CD4-positive, alpha-beta memory T cell (primary cell): ENCODE results near the gene TMEM106C. TPM values are rescaled to one million over a fixed set of nuclear protein-coding genes. Genes with fewer than 3 reads are reported as not detected.

Experiments
- CTCF ChIA-PET: fragments of 350-600 bp; sonication (Branson Sonifier 250); formaldehyde crosslinking; loops from one replicate; lab custom pipeline; 2021; ENCODE audit warnings: inconsistent platforms; ENCODE audit not compliant: partially characterized antibody; lab: Charles Lee
- POLR2A ChIA-PET: fragments of 350-600 bp; sonication (Branson Sonifier 250); formaldehyde crosslinking; loops from one replicate; lab custom pipeline; 2021; ENCODE audit not compliant: partially characterized antibody; lab: Charles Lee
- DNase-seq, 5 donors: peaks; one replicate each; pipeline versions ENCODE4 v3.0.0 to v3.0.0-alpha.2; 2020 to 2022; ENCODE audit warnings: mixed read lengths in 1 of 5
- H3K27ac ChIP-seq: one replicate; pipeline ENCODE4 v1.7.0; 2013; ENCODE audit warnings: low read depth, low read length
- H3K27me3 ChIP-seq: 2 replicates; pipeline ENCODE4 v1.7.0; 2013; ENCODE audit warnings: mild to moderate bottlenecking, low read length, moderate library complexity; ENCODE audit not compliant: insufficient read depth
- H3K36me3 ChIP-seq: 2 replicates; pipeline ENCODE4 v1.7.0; 2013; ENCODE audit warnings: mild to moderate bottlenecking, low read length, moderate library complexity; ENCODE audit not compliant: insufficient read depth
- H3K4me1 ChIP-seq: 2 replicates; pipeline ENCODE4 v1.7.0; 2013; ENCODE audit warnings: mild to moderate bottlenecking, low read length, moderate library complexity; ENCODE audit not compliant: insufficient read depth
- H3K4me3 ChIP-seq, 2 donors: one replicate each; pipeline ENCODE4 v1.7.0; 2013; ENCODE audit warnings: low read length in 2 of 2, mild to moderate bottlenecking in 1 of 2
- H3K9me3 ChIP-seq, 2 donors: one replicate each; pipeline ENCODE4 v1.7.0; 2013; ENCODE audit warnings: low read length in 2 of 2, control low read depth in 1 of 2; ENCODE audit not compliant: control insufficient read depth in 1 of 2
- H3K27ac Mint-ChIP-seq, 7 donors: one replicate each; pipeline ENCODE4 v1.8.0; 2020 to 2021; ENCODE audit warnings: mixed read lengths in 7 of 7, mild to moderate bottlenecking in 6 of 7, inconsistent platforms in 3 of 7, moderate library complexity in 3 of 7
- H3K27me3 Mint-ChIP-seq, 2 donors: one replicate each; pipeline ENCODE4 v1.8.0; 2020 to 2021; ENCODE audit warnings: mixed read lengths in 2 of 2
- H3K36me3 Mint-ChIP-seq, 2 donors: one replicate each; pipeline ENCODE4 v1.8.0; 2020 to 2021; ENCODE audit warnings: mixed read lengths in 2 of 2, inconsistent platforms in 1 of 2, mild to moderate bottlenecking in 1 of 2
- H3K4me1 Mint-ChIP-seq, 4 donors: one replicate each; pipeline ENCODE4 v1.8.0; 2020 to 2021; ENCODE audit warnings: mixed read lengths in 4 of 4, mild to moderate bottlenecking in 1 of 4
- H3K4me3 Mint-ChIP-seq, 8 donors: one replicate each; pipeline ENCODE4 v1.8.0; 2020 to 2021; ENCODE audit warnings: mixed read lengths in 8 of 8, mild to moderate bottlenecking in 7 of 8, moderate library complexity in 6 of 8, inconsistent platforms in 3 of 8
- H3K9me3 Mint-ChIP-seq, 8 donors: one replicate each; pipeline ENCODE4 v1.8.0; 2020 to 2021; ENCODE audit warnings: mixed read lengths in 8 of 8, mild to moderate bottlenecking in 5 of 8, inconsistent platforms in 3 of 8, moderate library complexity in 1 of 8
- intact Hi-C: fragments of 100-400 bp; cut with micrococcal nuclease; formaldehyde crosslinking; loops from one replicate; pipeline ENCODE4 v1.15.1; 2023
- polyA plus RNA-seq, 2 donors: library from polyadenylated mRNA; unstranded; fragments of 300-500 nt; fragmentation: Illumina TruSeq; gene quantifications; one replicate each; pipeline ENCODE4 v1.2.3, GENCODE V29; 2021
- total RNA-seq, 2 experiments: library from RNA; stranded (reverse); gene quantifications; one replicate each; pipeline ENCODE4 v1.2.3, GENCODE V29; 2021

TMEM106C gene
- total and polyA plus RNA-seq, 4 experiments from 2014 or later = 42.5 to 77.4 (median 44.6) TPM

DNA sequence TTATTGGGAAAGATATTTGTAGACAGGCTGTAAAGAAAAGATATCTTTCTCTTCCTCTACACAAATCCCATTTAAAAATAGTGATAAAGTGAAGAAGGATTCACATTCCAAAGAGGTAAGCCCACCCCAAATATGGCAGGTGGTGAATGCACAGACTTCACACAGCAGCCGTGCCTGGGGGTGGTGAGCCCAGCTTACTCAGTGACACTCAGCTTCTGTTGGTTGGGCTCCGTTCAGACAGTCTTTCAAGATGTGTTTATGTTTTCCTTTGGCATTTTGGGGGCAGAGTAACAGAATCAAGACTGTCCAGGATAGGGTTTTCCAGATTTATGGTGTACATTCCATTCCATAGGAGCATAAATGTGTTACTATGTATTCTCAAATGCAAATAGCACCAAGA, 45.0 kb downstream of the TMEM106C start:
- Mint-ChIP-seq H3K4me3 (no peak overlapping the region), H3K36me3 (no peaks in the 10 kb centered on the region), H3K27ac (no peak overlapping the region), H3K27me3 (peaks cover 44 to 55% of the 10 kb centered on the region in 2 donors), H3K9me3 (peaks cover 0 to 2% (median 0%) of the 10 kb centered on the region in 8 donors), H3K4me1 (peaks cover 8 to 18% (median 14%) of the 10 kb centered on the region in 4 donors)
- Histone ChIP-seq H3K9me3 (no peaks in the 10 kb centered on the region), H3K4me3 (no peak overlapping the region), H3K27me3 (peaks cover 37% of the 10 kb centered on the region), H3K4me1 (peaks cover 17% of the 10 kb centered on the region), H3K27ac (no peak overlapping the region), H3K36me3 (no peaks in the 10 kb centered on the region)
- intact Hi-C loops = no loop called here
- POLR2A ChIA-PET = no interaction called here
- no peak for DNase-seq
- CTCF ChIA-PET = no interaction called here

DNA sequence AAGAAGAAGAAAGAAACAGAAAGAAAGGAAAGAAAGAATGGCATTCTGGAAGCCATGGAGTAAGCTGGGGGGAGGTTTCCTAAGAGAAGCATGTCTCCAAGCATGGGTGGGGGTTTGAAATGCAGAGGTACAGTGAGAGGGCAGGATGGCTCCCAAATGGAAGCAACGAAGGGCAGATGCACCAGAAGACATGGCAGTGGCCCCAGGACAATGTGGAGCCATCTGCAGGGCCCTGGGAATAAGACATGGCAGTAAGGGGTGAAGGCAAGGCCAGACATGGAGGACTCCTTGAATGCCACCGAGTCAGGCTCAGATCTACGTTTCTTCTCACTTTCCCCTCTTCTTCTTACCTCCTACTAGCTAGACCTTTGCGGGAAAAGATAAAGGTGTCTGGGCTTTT, 45.6 kb downstream of the TMEM106C start:
- no peak for DNase-seq
- H3K9me3 Mint-ChIP-seq = peaks cover 0 to 2% (median 0%) of the 10 kb centered on the region in 8 donors
- Histone ChIP-seq H3K27ac (no peak overlapping the region), H3K36me3 (no peaks in the 10 kb centered on the region), H3K27me3 (peaks cover 31% of the 10 kb centered on the region), H3K4me1 (peaks cover 11% of the 10 kb centered on the region), H3K4me3 (no peak overlapping the region), H3K9me3 (no peaks in the 10 kb centered on the region)
- no peaks in the 10 kb centered on the region for H3K36me3 Mint-ChIP-seq
- CTCF ChIA-PET = no interaction called here
- intact Hi-C loops = no loop called here
- peaks cover 3 to 12% (median 8%) of the 10 kb centered on the region in 4 donors for H3K4me1 Mint-ChIP-seq
- peaks cover 42 to 53% of the 10 kb centered on the region in 2 donors for H3K27me3 Mint-ChIP-seq
- H3K27ac Mint-ChIP-seq = no peak overlapping the region
- POLR2A ChIA-PET = no interaction called here
- H3K4me3 Mint-ChIP-seq = no peak overlapping the region

DNA sequence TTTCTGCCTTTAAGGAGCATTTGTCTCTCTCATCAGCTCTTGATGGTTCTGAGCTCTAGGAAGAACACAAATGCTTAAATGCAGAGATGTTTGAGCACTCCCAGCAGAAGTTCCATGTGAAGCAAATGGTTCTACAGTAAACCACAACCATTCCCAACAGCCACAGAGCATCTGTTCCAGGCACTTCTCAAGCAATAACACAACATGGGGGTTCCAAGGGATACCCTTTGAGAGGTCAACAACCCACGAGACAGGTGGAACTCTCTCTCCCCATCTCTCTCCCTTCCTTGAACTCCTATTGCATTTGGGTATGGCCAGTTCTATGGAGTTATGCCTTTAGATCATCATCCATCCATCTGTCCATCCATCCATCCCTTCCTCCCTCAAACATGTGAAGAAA, 46.1 kb downstream of the TMEM106C start:
- H3K36me3 Mint-ChIP-seq = no peaks in the 10 kb centered on the region
- H3K4me1 ChIP-seq = peaks cover 8% of the 10 kb centered on the region
- peaks cover 39 to 52% of the 10 kb centered on the region in 2 donors for H3K27me3 Mint-ChIP-seq
- H3K27ac Mint-ChIP-seq = no peak overlapping the region
- ChIA-PET CTCF (no interaction called here), POLR2A (no interaction called here)
- no peak overlapping the region for H3K4me3 Mint-ChIP-seq
- intact Hi-C loops = no loop called here
- no peaks in the 10 kb centered on the region for H3K36me3 ChIP-seq
- H3K9me3 Mint-ChIP-seq = peaks cover 0 to 2% (median 0%) of the 10 kb centered on the region in 8 donors
- peaks cover 29% of the 10 kb centered on the region for H3K27me3 ChIP-seq
- H3K4me1 Mint-ChIP-seq = peaks cover 3 to 10% (median 6%) of the 10 kb centered on the region in 4 donors
- no peaks in the 10 kb centered on the region for H3K9me3 ChIP-seq
- peak in 1 of 5 donors; percentile 15 for DNase-seq
- H3K27ac ChIP-seq = no peak overlapping the region
- H3K4me3 ChIP-seq = no peak overlapping the region

GRCh38 chr12:48010366-48010970, 47.1 kb downstream of the TMEM106C start:
- Mint-ChIP-seq H3K36me3 (no peaks in the 10 kb centered on the region), H3K27me3 (peaks cover 37 to 56% of the 10 kb centered on the region in 2 donors), H3K4me1 (peaks cover under 1 to 7% (median 2%) of the 10 kb centered on the region in 4 donors), H3K27ac (no peak overlapping the region), H3K9me3 (peaks cover 0 to 1% (median 0%) of the 10 kb centered on the region in 8 donors), H3K4me3 (no peak overlapping the region)
- H3K27me3 ChIP-seq = peaks cover 19% of the 10 kb centered on the region
- no peak overlapping the region for H3K27ac ChIP-seq
- H3K4me1 ChIP-seq = no peaks in the 10 kb centered on the region
- intact Hi-C loops = no loop called here
- POLR2A ChIA-PET = no interaction called here
- no peak overlapping the region for H3K4me3 ChIP-seq
- no peak for DNase-seq
- CTCF ChIA-PET = no interaction called here
- H3K36me3 ChIP-seq = no peaks in the 10 kb centered on the region
- no peaks in the 10 kb centered on the region for H3K9me3 ChIP-seq

GRCh38 chr12:48012070-48012469, 48.7 kb downstream of the TMEM106C start:
- Histone ChIP-seq H3K27ac (no peak overlapping the region), H3K27me3 (peaks cover 9% of the 10 kb centered on the region), H3K4me1 (no peaks in the 10 kb centered on the region), H3K36me3 (no peaks in the 10 kb centered on the region), H3K9me3 (no peaks in the 10 kb centered on the region), H3K4me3 (no peak overlapping the region)
- H3K4me1 Mint-ChIP-seq = no peaks in the 10 kb centered on the region
- DNase-seq = no peak
- peaks cover 28 to 44% of the 10 kb centered on the region in 2 donors for H3K27me3 Mint-ChIP-seq
- no peak overlapping the region for H3K4me3 Mint-ChIP-seq
- intact Hi-C loops = no loop called here
- H3K27ac Mint-ChIP-seq = no peak overlapping the region
- ChIA-PET CTCF (no interaction called here), POLR2A (no interaction called here)
- no peaks in the 10 kb centered on the region for H3K9me3 Mint-ChIP-seq
- H3K36me3 Mint-ChIP-seq = no peaks in the 10 kb centered on the region

GRCh38 chr12:48013287-48013686, 49.9 kb downstream of the TMEM106C start:
- CTCF ChIA-PET = no interaction called here
- no peaks in the 10 kb centered on the region for H3K4me1 Mint-ChIP-seq

GRCh38 chr12:48015129-48015528, 51.7 kb downstream of the TMEM106C start:
- no peaks in the 10 kb centered on the region for H3K27me3 ChIP-seq
- no peaks in the 10 kb centered on the region for H3K9me3 Mint-ChIP-seq
- DNase-seq = no peak
- no peaks in the 10 kb centered on the region for H3K36me3 Mint-ChIP-seq
- CTCF ChIA-PET = no interaction called here
- no peak overlapping the region for H3K4me3 Mint-ChIP-seq
- H3K36me3 ChIP-seq = no peaks in the 10 kb centered on the region
- intact Hi-C loops = no loop called here
- no peaks in the 10 kb centered on the region for H3K4me1 Mint-ChIP-seq
- POLR2A ChIA-PET = no interaction called here
- no peak overlapping the region for H3K27ac Mint-ChIP-seq
- H3K4me3 ChIP-seq = no peak overlapping the region
- H3K27me3 Mint-ChIP-seq = peaks cover 14 to 28% of the 10 kb centered on the region in 2 donors
- H3K27ac ChIP-seq = no peak overlapping the region
- no peaks in the 10 kb centered on the region for H3K9me3 ChIP-seq
- H3K4me1 ChIP-seq = no peaks in the 10 kb centered on the region

More at GRCh38 chr12:48013287-48013686, 49.9 kb downstream of the TMEM106C start:
- Mint-ChIP-seq H3K36me3 (no peaks in the 10 kb centered on the region), H3K27ac (no peak overlapping the region), H3K9me3 (no peaks in the 10 kb centered on the region), H3K4me3 (no peak overlapping the region), H3K27me3 (peaks cover 22 to 39% of the 10 kb centered on the region in 2 donors)
- Histone ChIP-seq H3K4me3 (no peak overlapping the region), H3K9me3 (no peaks in the 10 kb centered on the region), H3K27ac (no peak overlapping the region), H3K4me1 (no peaks in the 10 kb centered on the region), H3K27me3 (peaks cover 8% of the 10 kb centered on the region), H3K36me3 (no peaks in the 10 kb centered on the region)
- POLR2A ChIA-PET = no interaction called here
- intact Hi-C loops = no loop called here
- DNase-seq = no peak
